CD4-positive, alpha-beta T cell treated with Interleukin-17A for 1 hour (primary cell): ENCODE measurements around the gene COL23A1.
"Not testable (repeated sequence)": the region's sequence is repeated elsewhere in the genome, so short reads cannot be mapped to it uniquely, and the experiment has no call there.

ENCODE experiments used
- DNase-seq: peaks from one replicate; pipeline ENCODE4 v3.0.0-alpha.2; 2020

The COL23A1 gene

GRCh38 chr5:178386336-178386931 lies 203.8 kb downstream of the COL23A1 start:
- no peak for DNase-seq

GRCh38 chr5:178385496-178385890 lies 204.7 kb downstream of the COL23A1 start:
- no peak for DNase-seq

GRCh38 chr5:178384816-178385495 lies 205.2 kb downstream of the COL23A1 start:
- no peak for DNase-seq

GRCh38 chr5:178383919-178384815 lies 206.0 kb downstream of the COL23A1 start:
- DNase-seq = no peak

GRCh38 chr5:178383301-178383918 lies 206.8 kb downstream of the COL23A1 start:
- DNase-seq = no peak

GRCh38 chr5:178382754-178383164 lies 207.4 kb downstream of the COL23A1 start:
- DNase-seq = no peak

GRCh38 chr5:178381921-178382695 lies 208.1 kb downstream of the COL23A1 start:
- no peak for DNase-seq

GRCh38 chr5:178381206-178381605 lies 209.0 kb downstream of the COL23A1 start:
- no peak for DNase-seq

- DNase-seq = no peak
These were observed 209.6 kb downstream of the COL23A1 start for GRCh38 chr5:178380541-178381074.

GRCh38 chr5:178380086-178380485 lies 210.1 kb downstream of the COL23A1 start:
- DNase-seq = no peak

GRCh38 chr5:178378527-178379484 lies 211.4 kb downstream of the COL23A1 start:
- DNase-seq = no peak

GRCh38 chr5:178377583-178378270 lies 212.5 kb downstream of the COL23A1 start:
- DNase-seq = no peak

GRCh38 chr5:178376921-178377582 lies 213.1 kb downstream of the COL23A1 start:
- DNase-seq = no peak

GRCh38 chr5:178375348-178375747 lies 214.8 kb downstream of the COL23A1 start:
- DNase-seq = no peak

GRCh38 chr5:178373711-178374110 lies 216.5 kb downstream of the COL23A1 start:
- DNase-seq = no peak

- DNase-seq = no peak
These were observed 218.0 kb downstream of the COL23A1 start for GRCh38 chr5:178372142-178372571.

- DNase-seq = no peak
These were observed 218.7 kb downstream of the COL23A1 start for GRCh38 chr5:178371362-178372111.

GRCh38 chr5:178370102-178370501 lies 220.1 kb downstream of the COL23A1 start:
- DNase-seq = no peak

- not testable (repeated sequence) for DNase-seq
These were observed 220.7 kb downstream of the COL23A1 start for GRCh38 chr5:178369469-178369868.
